ENCODE results near the gene EDNRA.

- TF ChIP-seq CTCF (IDR thresholded peaks at IDR 0.05) = no peak
- TF ChIP-seq POLR2A (IDR thresholded peaks at IDR 0.05) = no peak
- no peak for TF ChIP-seq POLR2AphosphoS5 (IDR thresholded peaks at IDR 0.05; ENCODE audit: insufficient read depth in 1 of 2, low read depth in 1 of 2)
These were observed 52.0 kb downstream of the EDNRA start for GRCh38 chr4:147532896-147533295.
